C4-2B (cell line): ENCODE results near the gene NSMCE3.

Source experiments
- H3K27ac ChIP-seq: fragments of 450-650 bp; 2 replicates; pipeline ENCODE4 v1.5.1; 2017
- ZFX ChIP-seq: fragments of 450-650 bp; IDR thresholded peaks from 2 replicates; pipeline ENCODE4 v1.6.1; 2017
- TF ChIP-seq, protein P1 (sequence below): fragments of 450-650 bp; conservative IDR thresholded peaks from 2 replicates; pipeline ENCODE4 v1.5.1; 2017; ENCODE audit warnings: mild to moderate bottlenecking

NSMCE3 gene

DNA sequence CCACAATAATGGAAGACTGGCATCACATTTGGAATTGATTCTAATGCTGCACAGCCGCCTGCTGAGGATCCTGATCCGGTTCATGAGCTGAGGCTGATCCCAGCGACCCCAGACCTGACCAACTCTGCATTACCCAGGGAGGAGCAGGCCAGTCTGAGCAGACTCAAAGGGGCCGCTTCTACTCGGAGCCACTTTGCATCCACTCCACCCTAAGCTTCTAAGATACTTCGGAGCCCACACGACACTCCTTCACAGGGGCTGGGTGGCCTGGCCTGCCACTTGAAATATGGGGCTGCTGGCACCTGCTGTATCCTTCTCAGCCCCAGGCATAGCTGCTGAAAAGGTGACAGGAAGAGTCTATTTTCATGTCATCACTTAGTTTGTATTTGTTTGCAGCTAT is 33.2 kb upstream of the NSMCE3 start:
- TF ChIP-seq, protein P1, sequence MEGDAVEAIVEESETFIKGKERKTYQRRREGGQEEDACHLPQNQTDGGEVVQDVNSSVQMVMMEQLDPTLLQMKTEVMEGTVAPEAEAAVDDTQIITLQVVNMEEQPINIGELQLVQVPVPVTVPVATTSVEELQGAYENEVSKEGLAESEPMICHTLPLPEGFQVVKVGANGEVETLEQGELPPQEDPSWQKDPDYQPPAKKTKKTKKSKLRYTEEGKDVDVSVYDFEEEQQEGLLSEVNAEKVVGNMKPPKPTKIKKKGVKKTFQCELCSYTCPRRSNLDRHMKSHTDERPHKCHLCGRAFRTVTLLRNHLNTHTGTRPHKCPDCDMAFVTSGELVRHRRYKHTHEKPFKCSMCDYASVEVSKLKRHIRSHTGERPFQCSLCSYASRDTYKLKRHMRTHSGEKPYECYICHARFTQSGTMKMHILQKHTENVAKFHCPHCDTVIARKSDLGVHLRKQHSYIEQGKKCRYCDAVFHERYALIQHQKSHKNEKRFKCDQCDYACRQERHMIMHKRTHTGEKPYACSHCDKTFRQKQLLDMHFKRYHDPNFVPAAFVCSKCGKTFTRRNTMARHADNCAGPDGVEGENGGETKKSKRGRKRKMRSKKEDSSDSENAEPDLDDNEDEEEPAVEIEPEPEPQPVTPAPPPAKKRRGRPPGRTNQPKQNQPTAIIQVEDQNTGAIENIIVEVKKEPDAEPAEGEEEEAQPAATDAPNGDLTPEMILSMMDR = no peak
- no peak for TF ChIP-seq ZFX
- no peak overlapping the region for H3K27ac ChIP-seq

DNA sequence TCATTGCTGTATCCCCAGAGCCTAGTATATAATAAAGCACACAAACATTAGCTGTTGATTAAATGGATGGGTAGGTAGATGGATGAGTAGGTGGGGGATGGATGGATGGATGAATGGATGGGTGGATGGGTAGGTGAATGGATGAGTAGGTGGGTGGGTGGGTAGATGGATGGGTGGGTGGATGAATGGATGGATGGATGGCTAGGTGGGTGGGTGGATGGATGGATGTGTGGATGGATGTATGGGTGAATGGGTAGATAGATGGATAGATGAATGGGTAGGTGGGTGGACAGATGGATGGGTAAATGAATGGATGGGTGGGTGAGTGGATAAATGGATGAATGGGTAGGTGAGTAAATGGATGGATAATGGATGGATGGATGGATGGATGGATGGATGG is 30.2 kb upstream of the NSMCE3 start:
- no peak for TF ChIP-seq ZFX
- TF ChIP-seq, protein P1 = no peak
- H3K27ac ChIP-seq = no peak overlapping the region

DNA sequence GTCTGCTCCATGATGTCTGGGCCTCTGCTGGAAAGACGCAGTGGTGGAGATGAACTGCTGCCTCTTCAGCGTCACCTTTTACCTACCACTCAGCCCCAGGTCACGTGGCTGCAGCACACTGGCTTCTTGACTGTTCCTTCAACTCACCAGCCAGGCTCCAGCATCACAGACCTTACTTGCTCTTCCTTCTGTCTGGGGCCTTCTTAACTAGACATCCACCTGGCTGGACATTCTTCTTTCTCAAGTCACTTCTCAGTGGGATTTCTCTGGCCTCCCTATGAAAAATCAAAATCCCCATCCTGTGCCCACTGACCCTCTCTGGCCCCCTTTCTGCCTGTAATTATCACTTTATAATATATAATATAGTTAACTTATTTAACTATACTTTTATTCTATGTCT is 29.7 kb upstream of the NSMCE3 start:
- TF ChIP-seq ZFX = no peak
- TF ChIP-seq, protein P1 = no peak

DNA sequence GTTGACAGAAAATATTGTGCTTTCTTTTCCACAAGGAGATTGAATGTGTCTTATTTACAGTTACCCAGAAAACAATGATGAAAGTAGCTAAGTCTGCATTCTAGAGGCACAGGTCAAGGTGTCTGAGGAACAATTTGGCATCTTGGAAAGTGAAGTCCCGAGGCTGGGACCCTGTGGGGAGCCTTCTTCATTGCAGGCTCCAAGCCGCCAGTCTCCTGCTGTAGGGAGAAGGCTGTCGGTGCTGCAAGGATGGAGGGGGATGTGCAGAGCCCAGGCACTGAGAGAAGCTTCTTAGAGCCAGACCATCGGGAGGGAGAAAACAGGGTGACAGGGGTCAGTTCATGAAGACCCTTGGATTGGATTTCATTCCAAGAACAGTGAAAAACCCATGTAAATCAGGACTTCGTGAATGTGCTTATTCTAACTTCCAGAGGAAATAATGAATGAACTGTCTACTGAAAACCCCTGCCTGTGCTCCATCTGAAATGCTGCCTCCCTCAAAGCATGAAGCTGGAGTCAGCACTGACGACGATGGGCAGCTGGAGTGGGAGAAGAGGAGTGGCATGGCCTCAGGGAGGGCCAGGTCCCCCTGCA is 25.2 kb upstream of the NSMCE3 start:
- TF ChIP-seq, protein P1 = no peak
- TF ChIP-seq ZFX = no peak
- H3K27ac ChIP-seq = no peak overlapping the region

More for the DNA sequence above, 29.7 kb upstream of the NSMCE3 start:
- H3K27ac ChIP-seq = no peak overlapping the region

DNA sequence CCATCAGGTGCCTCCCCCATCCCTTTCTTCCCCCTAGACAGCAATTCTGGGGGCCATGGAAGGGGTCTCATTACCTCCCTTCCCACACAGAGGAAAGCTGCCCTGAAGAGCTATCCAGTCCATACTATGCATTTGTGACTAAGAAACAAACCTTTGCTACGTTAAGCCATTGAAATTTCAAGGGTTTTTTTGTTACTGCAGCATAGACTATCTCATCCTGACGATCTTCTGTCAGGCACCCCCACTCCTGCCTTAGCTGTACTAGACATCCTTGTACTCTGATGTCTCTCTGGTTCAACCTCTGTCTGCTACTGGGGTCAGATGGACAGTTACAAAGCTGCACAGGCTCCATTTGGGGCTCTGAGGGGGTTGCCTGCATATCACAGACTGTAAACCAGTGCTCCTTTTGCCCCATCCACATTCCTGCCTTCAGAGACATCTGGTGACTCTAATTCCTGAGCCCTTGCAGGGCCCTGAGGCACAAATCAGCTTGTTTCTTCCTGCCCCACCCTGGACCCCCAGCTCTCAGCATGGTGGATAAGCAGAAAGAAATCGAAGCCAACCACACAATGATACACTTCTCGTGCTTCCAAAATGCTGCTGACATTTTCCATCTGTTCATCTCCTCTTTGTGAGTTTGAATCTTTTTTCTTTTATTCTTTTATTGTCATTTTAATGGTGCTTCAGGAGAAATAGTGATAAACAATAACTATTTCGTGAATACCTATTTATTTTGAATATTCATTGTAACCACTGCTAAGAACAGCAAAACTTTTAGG is 21.6 kb upstream of the NSMCE3 start:
- TF ChIP-seq ZFX = no peak
- TF ChIP-seq, protein P1 = no peak
- H3K27ac ChIP-seq = no peak overlapping the region

DNA sequence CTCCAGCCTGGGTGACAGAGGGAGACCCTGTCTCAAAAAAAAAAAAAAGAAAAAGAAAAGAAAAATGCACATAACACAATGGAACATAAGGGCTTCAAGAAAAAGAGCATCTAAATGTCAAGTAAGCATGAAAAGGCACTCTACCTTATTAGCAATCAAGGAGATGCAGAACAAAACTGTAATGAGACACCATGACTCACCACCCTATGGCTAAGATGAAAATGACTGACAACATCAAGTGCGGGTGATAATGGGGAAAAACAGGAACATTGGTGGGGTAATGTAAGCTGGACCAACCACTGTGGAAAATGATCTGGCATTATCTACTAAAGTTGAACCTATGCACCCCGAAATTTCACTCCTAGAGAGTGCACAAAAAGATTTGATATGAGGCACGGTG is 19.6 kb upstream of the NSMCE3 start:
- no peak overlapping the region for H3K27ac ChIP-seq
- TF ChIP-seq, protein P1 = no peak
- no peak for TF ChIP-seq ZFX

DNA sequence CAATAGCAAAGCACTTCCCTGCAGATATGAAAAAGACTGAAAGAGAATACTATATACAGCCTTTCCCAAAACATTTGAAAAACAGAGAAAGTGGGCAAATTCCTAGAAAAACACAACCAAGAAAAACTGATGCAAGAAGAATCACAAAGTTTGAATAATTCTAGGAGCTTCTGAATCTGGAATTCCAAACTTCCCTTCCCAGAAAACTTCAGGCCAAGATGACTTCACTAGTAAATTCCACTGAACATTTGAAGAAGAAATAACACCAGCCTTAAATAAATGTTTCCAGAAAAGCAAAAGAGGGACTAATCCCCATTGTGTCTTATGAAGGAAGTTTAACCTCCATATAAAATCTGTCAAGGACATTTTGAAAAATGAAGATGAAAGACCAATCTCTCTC is 15.8 kb upstream of the NSMCE3 start:
- TF ChIP-seq, protein P1 = no peak
- no peak for TF ChIP-seq ZFX
- no peak overlapping the region for H3K27ac ChIP-seq
